ENCODE results near the gene CALHM4. TPM values are rescaled to one million over a fixed set of nuclear protein-coding genes. Genes with fewer than 3 reads are reported as not detected.

Gene CALHM4
- total and polyA plus RNA-seq, 2 experiments from 2014 or later = not detected

DNA sequence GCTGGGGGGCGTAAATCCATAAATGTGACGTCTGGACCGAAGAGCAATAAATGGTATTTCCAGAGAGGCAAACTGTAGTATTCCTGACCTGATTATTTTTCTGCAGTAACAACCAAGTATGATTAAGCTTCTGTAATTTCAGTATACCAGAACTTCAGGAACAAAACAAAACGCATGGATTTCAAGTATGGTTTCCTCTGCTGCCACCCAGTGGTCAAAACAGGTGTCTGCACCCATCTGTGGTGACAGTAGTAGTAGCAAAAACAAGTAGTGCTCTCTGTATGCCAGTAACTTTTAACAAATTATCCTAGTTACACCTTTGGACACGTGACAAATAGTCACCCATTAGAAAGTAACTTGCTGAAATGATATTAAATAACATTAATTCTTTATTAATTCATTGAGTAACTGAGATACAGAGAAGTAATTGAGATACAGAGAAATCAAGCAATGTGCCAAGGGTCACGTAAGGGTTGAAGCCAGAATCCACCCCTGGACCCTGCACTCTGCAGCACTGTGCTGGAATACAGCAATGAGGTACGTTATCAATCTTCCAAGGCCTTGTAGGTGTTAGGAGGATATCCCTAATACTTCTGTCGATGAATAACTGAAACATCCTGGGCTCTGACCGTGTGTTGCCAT is 7.9 kb downstream of the CALHM4 start:
- Histone ChIP-seq H4K20me1 (ENCODE audit: insufficient read depth, poor library complexity, severe bottlenecking) (no peaks in the 10 kb centered on the region), H2AFZ (peak overlapping the region; percentile 12), H3K9me2 (replicated peaks; ENCODE audit: insufficient read depth) (no peaks in the 10 kb centered on the region), H3K4me3 (no peak overlapping the region), H3K36me3 (replicated peaks; ENCODE audit: insufficient read depth, low read depth) (no peaks in the 10 kb centered on the region), H3K27me3 (no peaks in the 10 kb centered on the region), H3K4me2 (no peak overlapping the region), H3K4me1 (ENCODE audit: insufficient read depth) (peaks cover 7% of the 10 kb centered on the region), H3K9me3 (ENCODE audit: low read depth) (no peaks in the 10 kb centered on the region), H3K27ac (no peak overlapping the region), H3K79me2 (no peaks in the 10 kb centered on the region)
- peak; percentile 81 for DNase-seq (ENCODE audit: low spot score)
- TF ChIP-seq EZH2phosphoT487 (IDR thresholded peaks at IDR 0.05; ENCODE audit: low read depth, severe bottlenecking, unreplicated experiment) = no peak
- TF ChIP-seq, protein P1, sequence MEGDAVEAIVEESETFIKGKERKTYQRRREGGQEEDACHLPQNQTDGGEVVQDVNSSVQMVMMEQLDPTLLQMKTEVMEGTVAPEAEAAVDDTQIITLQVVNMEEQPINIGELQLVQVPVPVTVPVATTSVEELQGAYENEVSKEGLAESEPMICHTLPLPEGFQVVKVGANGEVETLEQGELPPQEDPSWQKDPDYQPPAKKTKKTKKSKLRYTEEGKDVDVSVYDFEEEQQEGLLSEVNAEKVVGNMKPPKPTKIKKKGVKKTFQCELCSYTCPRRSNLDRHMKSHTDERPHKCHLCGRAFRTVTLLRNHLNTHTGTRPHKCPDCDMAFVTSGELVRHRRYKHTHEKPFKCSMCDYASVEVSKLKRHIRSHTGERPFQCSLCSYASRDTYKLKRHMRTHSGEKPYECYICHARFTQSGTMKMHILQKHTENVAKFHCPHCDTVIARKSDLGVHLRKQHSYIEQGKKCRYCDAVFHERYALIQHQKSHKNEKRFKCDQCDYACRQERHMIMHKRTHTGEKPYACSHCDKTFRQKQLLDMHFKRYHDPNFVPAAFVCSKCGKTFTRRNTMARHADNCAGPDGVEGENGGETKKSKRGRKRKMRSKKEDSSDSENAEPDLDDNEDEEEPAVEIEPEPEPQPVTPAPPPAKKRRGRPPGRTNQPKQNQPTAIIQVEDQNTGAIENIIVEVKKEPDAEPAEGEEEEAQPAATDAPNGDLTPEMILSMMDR (IDR thresholded peaks at IDR 0.05; ENCODE audit: poor library complexity) = peak; percentile 94
- TF ChIP-seq EZH2 (IDR thresholded peaks at IDR 0.05; ENCODE audit: borderline replicate concordance) = no peak
- WGBS (ENCODE audit: low lambda C conversion rate, missing lambda C conversion rate) = 44% methylated on average over 9 of the region's 9 CpGs

DNA sequence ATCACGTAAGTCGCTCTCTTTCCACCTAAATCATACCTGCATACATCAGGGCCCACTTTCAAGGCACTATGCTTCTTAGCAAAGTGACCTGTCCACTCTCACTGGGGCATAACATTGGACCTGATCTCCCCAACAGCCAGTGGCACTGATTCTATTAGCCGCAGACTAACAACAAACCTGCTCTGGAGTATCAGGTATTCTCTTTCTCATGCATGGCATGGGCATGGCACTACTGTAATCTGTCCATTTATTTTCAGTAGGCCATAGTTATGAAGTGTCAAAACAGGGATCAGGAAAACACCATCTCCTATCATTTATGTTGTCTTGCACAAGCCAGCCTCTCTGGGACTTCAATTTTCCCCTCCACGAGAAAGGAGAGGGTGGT is 8.5 kb downstream of the CALHM4 start:
- TF ChIP-seq, protein P1 (IDR thresholded peaks at IDR 0.05; ENCODE audit: poor library complexity) = no peak
- TF ChIP-seq EZH2phosphoT487 (IDR thresholded peaks at IDR 0.05; ENCODE audit: low read depth, severe bottlenecking, unreplicated experiment) = no peak
- no peak for TF ChIP-seq EZH2 (IDR thresholded peaks at IDR 0.05; ENCODE audit: borderline replicate concordance)
- Histone ChIP-seq H4K20me1 (ENCODE audit: insufficient read depth, poor library complexity, severe bottlenecking) (no peaks in the 10 kb centered on the region), H3K4me1 (ENCODE audit: insufficient read depth) (peaks cover 7% of the 10 kb centered on the region), H3K79me2 (no peaks in the 10 kb centered on the region), H3K27me3 (no peaks in the 10 kb centered on the region), H3K9me3 (ENCODE audit: low read depth) (no peaks in the 10 kb centered on the region), H3K4me2 (no peak overlapping the region), H3K9me2 (replicated peaks; ENCODE audit: insufficient read depth) (no peaks in the 10 kb centered on the region), H3K36me3 (replicated peaks; ENCODE audit: insufficient read depth, low read depth) (no peaks in the 10 kb centered on the region), H2AFZ (peak overlapping the region; percentile 74), H3K4me3 (no peak overlapping the region), H3K27ac (peak overlapping the region; percentile 45)
- WGBS (ENCODE audit: low lambda C conversion rate, missing lambda C conversion rate) = 94% methylated on average over 4 of the region's 4 CpGs
- DNase-seq (ENCODE audit: low spot score) = no peak

DNA sequence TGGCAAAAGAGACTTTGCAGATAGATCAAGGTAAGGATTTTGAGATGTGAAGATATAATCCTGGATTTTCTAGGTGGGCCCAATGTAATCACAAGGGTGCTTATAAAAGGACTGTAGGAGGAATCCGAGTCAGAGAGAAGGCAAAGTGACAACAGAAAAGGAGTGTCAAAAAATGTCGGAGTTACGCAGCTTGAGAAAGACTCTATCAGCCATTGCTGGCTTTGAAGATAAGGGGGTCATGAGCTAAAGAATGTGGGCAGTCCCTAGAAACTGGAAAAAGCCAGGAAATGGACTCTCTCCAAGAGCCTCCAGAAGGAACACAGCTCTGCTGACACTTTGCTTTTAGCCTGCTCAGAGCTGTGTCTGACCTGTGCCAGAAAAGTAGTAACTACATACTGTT is 9.1 kb downstream of the CALHM4 start:
- no peak for TF ChIP-seq EZH2 (IDR thresholded peaks at IDR 0.05; ENCODE audit: borderline replicate concordance)
- TF ChIP-seq, protein P1 (IDR thresholded peaks at IDR 0.05; ENCODE audit: poor library complexity) = no peak
- TF ChIP-seq EZH2phosphoT487 (IDR thresholded peaks at IDR 0.05; ENCODE audit: low read depth, severe bottlenecking, unreplicated experiment) = no peak
- peak overlapping the region; percentile 74 for H2AFZ ChIP-seq
- peak; percentile 46 for DNase-seq (ENCODE audit: low spot score)

More for the DNA sequence above, 9.1 kb downstream of the CALHM4 start:
- WGBS (ENCODE audit: low lambda C conversion rate, missing lambda C conversion rate) = 23% methylated on average over 3 of the region's 3 CpGs
- Histone ChIP-seq H3K79me2 (no peaks in the 10 kb centered on the region), H3K9me3 (ENCODE audit: low read depth) (no peaks in the 10 kb centered on the region), H3K4me1 (ENCODE audit: insufficient read depth) (peaks cover 7% of the 10 kb centered on the region), H3K36me3 (replicated peaks; ENCODE audit: insufficient read depth, low read depth) (no peaks in the 10 kb centered on the region), H3K9me2 (replicated peaks; ENCODE audit: insufficient read depth) (no peaks in the 10 kb centered on the region), H3K27me3 (no peaks in the 10 kb centered on the region), H3K27ac (peak overlapping the region; percentile 45), H3K4me3 (no peak overlapping the region), H3K4me2 (peak overlapping the region; percentile 42), H4K20me1 (ENCODE audit: insufficient read depth, poor library complexity, severe bottlenecking) (no peaks in the 10 kb centered on the region)
